K562 (cell line): ENCODE data around the gene CREB5. TPM values are rescaled to one million over a fixed set of nuclear protein-coding genes. Genes with fewer than 3 reads are reported as not detected.

Source experiments
- ATAC-seq: fragments of 200-7000 bp; cut with Tn5 transposase; 3 replicates; pipeline ENCODE4 v1.9.1; 2020; ENCODE audit warnings: moderate library complexity
- BruUV-seq: library from RNA; stranded (reverse); fragments of 400-500 nt; replicated peaks from 2 replicates; lab custom pipeline; 2021; lab: Mats Ljungman, UMichigan
- CTCF ChIA-PET: fragments of 300-600 bp; formaldehyde crosslinking; extraction: SDS; loops from one replicate; lab custom pipeline; 2021; ENCODE audit warnings: low intra/inter-chr PET ratio; lab: Yijun Ruan, JAX
- POLR2A ChIA-PET: fragments of 300-600, 350-650 bp; sonication (Branson Sonifier 250); formaldehyde crosslinking; extraction: SDS; loops from one replicate; lab custom pipeline; 2021; ENCODE audit warnings: antibody characterized with exemption, inconsistent platforms; lab: Yijun Ruan, JAX
- DNase-seq, 4 experiments: peaks; one replicate each; pipeline versions ENCODE4 v3.0.0 to v3.0.0-alpha.2; 2011 to 2018; ENCODE audit warnings: low spot score in 3 of 4, mixed read lengths in 3 of 4; ENCODE audit errors: extremely low read depth in 1 of 4
- FAIRE-seq: peaks from 2 replicates; lab custom pipeline; 2011; peaks lifted over from hg19 to GRCh38; lab: Jason Lieb, UNC
- H2AFZ ChIP-seq: 2 replicates; pipeline ENCODE4 v1.6.0; 2011; ENCODE audit warnings: low read depth, low read length, control low read depth, inconsistent platforms
- H3K27ac ChIP-seq: fragments of 200-600 bp; 3 replicates; pipeline ENCODE4 v1.8.0; 2011; ENCODE audit warnings: low read depth, mild to moderate bottlenecking, control low read depth, inconsistent platforms, low read length, moderate library complexity, mixed read lengths; ENCODE audit errors: extremely low read depth
- H3K27me3 ChIP-seq, 2 experiments: fragments of 300-600 bp in 1 of 2; 2 replicates in 1 of 2; 3 replicates in 1 of 2; pipeline versions ENCODE4 v1.6.0 to v1.8.0; 2011; ENCODE audit warnings: inconsistent platforms in 2 of 2, low read length in 2 of 2, mild to moderate bottlenecking in 1 of 2, mixed read lengths in 1 of 2, moderate library complexity in 1 of 2; ENCODE audit not compliant: control insufficient read depth in 2 of 2, insufficient read depth in 2 of 2
- H3K36me3 ChIP-seq: fragments of 300-600 bp; 3 replicates; pipeline ENCODE4 v1.8.0; 2011; ENCODE audit warnings: mild to moderate bottlenecking, low read length, inconsistent platforms; ENCODE audit not compliant: control insufficient read depth, insufficient read depth
- H3K4me1 ChIP-seq, 2 experiments: fragments of 200-600 bp in 1 of 2; replicated peaks in 1 of 2; 2 replicates in 1 of 2; 3 replicates in 1 of 2; pipeline versions ENCODE4 v1.5.1 to v1.8.0; 2011; ENCODE audit warnings: inconsistent platforms in 2 of 2, low read length in 2 of 2, mild to moderate bottlenecking in 1 of 2, mixed read lengths in 1 of 2, moderate library complexity in 1 of 2; ENCODE audit not compliant: control insufficient read depth in 2 of 2, insufficient read depth in 2 of 2
- H3K4me2 ChIP-seq: 2 replicates; pipeline ENCODE4 v1.6.1; 2011; ENCODE audit warnings: low read length, control low read depth, inconsistent platforms, mixed read lengths; ENCODE audit not compliant: insufficient read depth
- H3K4me3 ChIP-seq: fragments of 200-600 bp; sonication (generic), shearing (Covaris generic); 2 replicates; pipeline ENCODE4 v1.5.1; 2016; ENCODE audit warnings: control low read depth, inconsistent platforms
- H3K79me2 ChIP-seq: fragments of 200-600 bp; 3 replicates; pipeline ENCODE4 v1.8.0; 2011; ENCODE audit warnings: low read length, inconsistent platforms; ENCODE audit not compliant: control insufficient read depth, insufficient read depth
- H3K9ac ChIP-seq, 2 experiments: 2 replicates each; pipeline versions ENCODE4 v1.6.0 to v1.6.1; 2011; ENCODE audit warnings: low read depth in 2 of 2, low read length in 2 of 2, control low read depth in 1 of 2, inconsistent platforms in 1 of 2, mild to moderate bottlenecking in 1 of 2, mixed read lengths in 1 of 2; ENCODE audit not compliant: insufficient read depth in 1 of 2
- H3K9me1 ChIP-seq: one replicate; pipeline ENCODE4 v1.6.0; 2011; ENCODE audit warnings: inconsistent platforms, mild to moderate bottlenecking, low read length, moderate library complexity; ENCODE audit not compliant: control insufficient read depth, insufficient read depth
- H3K9me3 ChIP-seq: replicated peaks from 2 replicates; pipeline ENCODE4 v1.5.1; 2011; ENCODE audit warnings: low read depth, low read length, inconsistent platforms; ENCODE audit not compliant: control insufficient read depth, insufficient read depth
- H4K20me1 ChIP-seq: replicated peaks from 2 replicates; pipeline ENCODE4 v1.6.1; 2011; ENCODE audit warnings: low read length, inconsistent platforms, mixed read lengths; ENCODE audit not compliant: control insufficient read depth, insufficient read depth
- ESRRB ChIP-seq: fragments of 250-450 bp; sonication (Bioruptor Pico); IDR thresholded peaks from 2 replicates; pipeline ENCODE4 v1.5.0; 2020; ENCODE audit warnings: mild to moderate bottlenecking, moderate library complexity, borderline replicate concordance
- FOXP1 ChIP-seq: sonication (generic); formaldehyde crosslinking; IDR thresholded peaks from 2 replicates; pipeline ENCODE4 v1.8.0; 2022; ENCODE audit warnings: mild to moderate bottlenecking, missing genetic modification reagents
- IFI16 ChIP-seq: fragments of 250-450 bp; sonication (Bioruptor Pico); IDR thresholded peaks from 2 replicates; pipeline ENCODE4 v2.1.2; 2022; ENCODE audit warnings: mild to moderate bottlenecking, inconsistent platforms
- NRF1 ChIP-seq, 2 experiments: fragments of 450-650 bp; IDR thresholded peaks in 1 of 2; conservative IDR thresholded peaks in 1 of 2; 2 replicates each; pipeline ENCODE4 v1.6.1; 2014; ENCODE audit warnings: mild to moderate bottlenecking in 2 of 2
- POLR2B ChIP-seq: fragments of 450-650 bp; IDR thresholded peaks from 2 replicates; pipeline ENCODE4 v1.6.1; 2018; ENCODE audit warnings: low read depth; ENCODE audit not compliant: partially characterized antibody
- TCFL5 ChIP-seq: fragments of 250-450 bp; sonication (Bioruptor Pico); conservative IDR thresholded peaks from 2 replicates; pipeline ENCODE4 v1.6.1; 2021; ENCODE audit warnings: mild to moderate bottlenecking, moderate library complexity, matching md5 sums
- TFAM ChIP-seq: fragments of 250-450 bp; sonication (Bioruptor Pico); conservative IDR thresholded peaks from 2 replicates; pipeline ENCODE4 v1.5.0; 2021; ENCODE audit warnings: mild to moderate bottlenecking, moderate library complexity
- ZNF165 ChIP-seq: fragments of 250-450 bp; sonication (Bioruptor Pico); IDR thresholded peaks from 2 replicates; pipeline ENCODE4 v1.4.0; 2020; ENCODE audit warnings: borderline replicate concordance
- WGBS: fragments of 100-300 bp; shearing (Covaris generic); methylation state at CpG from one replicate; pipeline ENCODE4 v1.1.6; 2016; ENCODE audit warnings: low coverage, mixed read lengths; ENCODE audit not compliant: insufficient coverage; ENCODE audit errors: missing lambda C conversion rate; 5-methylcytosine and 5-hydroxymethylcytosine counted together
- in situ Hi-C: fragments of 300-500 bp; cut with MboI; formaldehyde crosslinking; loops from 4 replicates; pipeline ENCODE4 v1.15.0; 2018; ENCODE audit warnings: inconsistent platforms, mixed read lengths
- intact Hi-C: fragments of 100-400 bp; cut with micrococcal nuclease; formaldehyde crosslinking; loops from 2 replicates; pipeline ENCODE4 v1.14.2; 2022
- polyA plus RNA-seq, 8 experiments: library from polyadenylated mRNA; depleted of rRNA in 4 of 8; stranded (reverse) in 5 of 8; unstranded in 3 of 8; fragments of >200 nt; fragmentation: Nextera tagmentation in 2 of 8; fragmentation: Illumina TruSeq in 1 of 8; extraction: Ambion mirVana in 2 of 8; extraction: Trizol in 1 of 8; gene quantifications; 2 replicates each; pipeline versions ENCODE4 v1.2.1 to v1.2.3, GENCODE V29; 2011 to 2014; ENCODE audit warnings: inconsistent platforms in 1 of 8, missing spikeins in 1 of 8
- total RNA-seq, 7 experiments: library from RNA; depleted of rRNA in 6 of 7; stranded (reverse); fragments of >200 nt in 6 of 7; fragmentation: Illumina TruSeq in 2 of 7; extraction: Trizol in 2 of 7; gene quantifications; 2 replicates each; pipeline versions ENCODE4 v1.2.1 to v1.2.3, GENCODE V29; 2011 to 2021; ENCODE audit warnings: low replicate concordance in 1 of 7
- TF ChIP-seq, protein P1 (sequence below), 2 experiments: fragments of 250-450 bp in 1 of 2; fragments of 450-650 bp in 1 of 2; sonication (Bioruptor Pico) in 1 of 2; IDR thresholded peaks; 2 replicates each; pipeline versions ENCODE4 v1.6.1 to v1.8.0; 2016 to 2021; ENCODE audit warnings: mild to moderate bottlenecking in 2 of 2, moderate library complexity in 2 of 2, missing compliant biosample characterization in 1 of 2, missing genetic modification characterization in 1 of 2
- TF ChIP-seq, protein P2 (sequence below): IDR thresholded peaks from 2 replicates; pipeline ENCODE4 v1.6.1; 2014; ENCODE audit warnings: antibody characterized with exemption
- TF ChIP-seq, protein P3 (sequence below), 2 experiments: IDR thresholded peaks in 1 of 2; conservative IDR thresholded peaks in 1 of 2; 2 replicates each; pipeline ENCODE4 v1.6.1; 2016; ENCODE audit warnings: low read depth in 2 of 2, mild to moderate bottlenecking in 1 of 2, missing compliant biosample characterization in 1 of 2, missing genetic modification characterization in 1 of 2, moderate library complexity in 1 of 2

Gene CREB5
- total and polyA plus RNA-seq, 9 of the 15 experiments (the other 6 are each of a cell fraction or from before 2014, with no cell fraction given): 0.33 to 6.4 (median 1.8) TPM

DNA sequence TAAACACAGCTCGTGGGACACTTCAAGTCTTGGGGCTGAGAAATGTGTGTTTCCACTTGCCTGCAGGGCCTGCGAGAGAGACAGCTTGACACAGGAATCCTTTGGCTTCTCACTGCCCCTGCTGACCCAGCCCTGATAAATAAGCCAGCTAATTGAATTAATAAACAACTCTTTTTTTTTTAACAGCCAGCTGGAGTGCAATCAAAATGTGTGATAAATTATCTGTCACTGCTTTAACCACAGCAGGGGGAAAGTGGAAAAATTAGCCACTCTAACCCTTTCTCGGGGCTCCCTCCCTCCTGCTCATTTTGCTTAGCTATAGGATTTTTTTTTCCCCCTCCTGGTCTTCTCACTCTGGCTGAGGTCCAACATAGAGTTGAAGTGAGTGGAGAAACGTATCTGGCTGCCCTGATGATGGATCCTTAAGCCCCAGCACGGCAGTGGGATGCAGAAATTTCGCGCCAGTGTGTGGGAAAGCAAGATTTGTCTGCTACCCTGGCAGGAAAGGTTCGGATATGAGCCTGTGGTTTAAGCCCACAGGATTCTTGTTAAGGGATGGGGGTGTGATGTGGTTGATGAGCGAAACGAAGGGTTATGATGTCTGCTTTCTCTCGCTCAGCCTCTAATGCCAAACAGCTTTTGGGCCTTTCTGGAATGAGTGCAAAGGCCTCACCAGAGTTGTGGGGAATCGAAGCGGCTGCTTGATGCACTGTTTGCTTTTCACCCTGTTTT lies 372.0 kb downstream of the CREB5 start:
- TF ChIP-seq POLR2B (no peak), ZNF165 (CRISPR knock-in tag) (no peak), TCFL5 (CRISPR knock-in tag) (no peak), IFI16 (CRISPR knock-in tag) (no peak), ESRRB (CRISPR knock-in tag) (no peak), TFAM (CRISPR knock-in tag) (no peak), NRF1 (conservative IDR thresholded peaks at IDR 0.05 in 1 of 2, IDR thresholded peaks at IDR 0.05 in 1 of 2) (no peak), FOXP1 (CRISPR knock-in tag) (no peak)
- TF ChIP-seq, protein P1, sequence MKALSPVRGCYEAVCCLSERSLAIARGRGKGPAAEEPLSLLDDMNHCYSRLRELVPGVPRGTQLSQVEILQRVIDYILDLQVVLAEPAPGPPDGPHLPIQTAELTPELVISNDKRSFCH (CRISPR knock-in tag; IDR thresholded peaks at IDR 0.05): no peak
- TF ChIP-seq, protein P1 (tag; IDR thresholded peaks at IDR 0.05): no peak
- TF ChIP-seq, protein P2, sequence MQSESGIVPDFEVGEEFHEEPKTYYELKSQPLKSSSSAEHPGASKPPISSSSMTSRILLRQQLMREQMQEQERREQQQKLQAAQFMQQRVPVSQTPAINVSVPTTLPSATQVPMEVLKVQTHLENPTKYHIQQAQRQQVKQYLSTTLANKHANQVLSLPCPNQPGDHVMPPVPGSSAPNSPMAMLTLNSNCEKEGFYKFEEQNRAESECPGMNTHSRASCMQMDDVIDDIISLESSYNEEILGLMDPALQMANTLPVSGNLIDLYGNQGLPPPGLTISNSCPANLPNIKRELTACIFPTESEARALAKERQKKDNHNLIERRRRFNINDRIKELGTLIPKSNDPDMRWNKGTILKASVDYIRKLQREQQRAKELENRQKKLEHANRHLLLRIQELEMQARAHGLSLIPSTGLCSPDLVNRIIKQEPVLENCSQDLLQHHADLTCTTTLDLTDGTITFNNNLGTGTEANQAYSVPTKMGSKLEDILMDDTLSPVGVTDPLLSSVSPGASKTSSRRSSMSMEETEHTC: no peak
- TF ChIP-seq, protein P3, sequence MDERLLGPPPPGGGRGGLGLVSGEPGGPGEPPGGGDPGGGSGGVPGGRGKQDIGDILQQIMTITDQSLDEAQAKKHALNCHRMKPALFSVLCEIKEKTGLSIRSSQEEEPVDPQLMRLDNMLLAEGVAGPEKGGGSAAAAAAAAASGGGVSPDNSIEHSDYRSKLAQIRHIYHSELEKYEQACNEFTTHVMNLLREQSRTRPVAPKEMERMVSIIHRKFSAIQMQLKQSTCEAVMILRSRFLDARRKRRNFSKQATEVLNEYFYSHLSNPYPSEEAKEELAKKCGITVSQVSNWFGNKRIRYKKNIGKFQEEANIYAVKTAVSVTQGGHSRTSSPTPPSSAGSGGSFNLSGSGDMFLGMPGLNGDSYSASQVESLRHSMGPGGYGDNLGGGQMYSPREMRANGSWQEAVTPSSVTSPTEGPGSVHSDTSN (CRISPR knock-in tag; IDR thresholded peaks at IDR 0.05; ENCODE audit: low read depth): no peak
- TF ChIP-seq, protein P3 (tag; conservative IDR thresholded peaks at IDR 0.05; ENCODE audit: low read depth): no peak
- DNase-seq: no peak
- Histone ChIP-seq H3K9me3 (no peaks in the 10 kb centered on the region), H4K20me1 (no peaks in the 10 kb centered on the region), H3K9me1 (no peaks in the 10 kb centered on the region), H3K4me2 (no peak overlapping the region), H3K4me1 (no peaks in the 10 kb centered on the region), H3K27ac (no peak overlapping the region), H2AFZ (no peak overlapping the region), H3K79me2 (no peaks in the 10 kb centered on the region), H3K36me3 (no peaks in the 10 kb centered on the region), H3K9ac (no peak overlapping the region), H3K27me3 (no peaks in the 10 kb centered on the region; a peak in 1 of 5 replicates), H3K4me3 (no peak overlapping the region)
- no peak for ATAC-seq
- WGBS: 4% methylated on average over 13 of the region's 13 CpGs
- ChIA-PET CTCF (no interaction called here), POLR2A (no interaction called here)
- in situ Hi-C loops: no loop called here
- intact Hi-C loops: no loop called here
- BruUV-seq: no TSS peak
- FAIRE-seq: no peak
